Vagina (tissue), 2 donors: ENCODE results near the gene ODAD3.

Source experiments
- POLR2A ChIP-seq, 2 donors: fragments of 450-650 bp; IDR thresholded peaks; one replicate each; pipeline ENCODE4 v1.6.1; 2017; ENCODE audit warnings: antibody characterized with exemption in 2 of 2, mild to moderate bottlenecking in 2 of 2, moderate library complexity in 2 of 2
- POLR2AphosphoS5 ChIP-seq, 2 donors: sonication (generic); formaldehyde crosslinking; IDR thresholded peaks; one replicate each; pipeline ENCODE4 v1.9.0; 2017; ENCODE audit warnings: antibody characterized with exemption in 2 of 2, mild to moderate bottlenecking in 2 of 2, low read depth in 1 of 2; ENCODE audit not compliant: insufficient read depth in 1 of 2
- TF ChIP-seq, protein P1 (sequence below), 3 experiments: fragments of 450-650 bp in 2 of 3; fragments of 200-600 bp in 1 of 3; sonication (generic) in 1 of 3; IDR thresholded peaks; one replicate each; pipeline ENCODE4 v1.5.1; 2017 to 2019; ENCODE audit warnings: antibody characterized with exemption in 3 of 3, mild to moderate bottlenecking in 2 of 3, moderate library complexity in 2 of 3

DNA sequence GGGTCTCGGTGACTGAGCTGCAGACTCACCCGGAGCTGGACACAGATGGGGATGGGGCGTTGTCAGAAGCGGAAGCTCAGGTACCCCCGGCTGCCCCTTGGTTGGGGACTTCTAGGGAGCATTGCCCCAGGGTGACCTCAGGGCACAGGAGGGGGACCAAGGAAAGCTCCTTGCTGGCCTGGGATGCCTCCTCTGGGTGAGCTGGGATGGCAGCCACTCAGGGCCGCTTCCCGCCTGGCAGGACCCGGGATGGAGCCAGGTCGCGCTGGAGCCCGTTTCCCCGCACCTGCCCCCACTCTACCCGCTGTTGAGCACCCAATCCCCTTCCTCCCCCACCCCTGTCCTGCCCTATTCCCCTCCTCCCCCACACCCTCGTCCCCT is 11.3 kb upstream of the ODAD3 start:
- TF ChIP-seq, protein P1, sequence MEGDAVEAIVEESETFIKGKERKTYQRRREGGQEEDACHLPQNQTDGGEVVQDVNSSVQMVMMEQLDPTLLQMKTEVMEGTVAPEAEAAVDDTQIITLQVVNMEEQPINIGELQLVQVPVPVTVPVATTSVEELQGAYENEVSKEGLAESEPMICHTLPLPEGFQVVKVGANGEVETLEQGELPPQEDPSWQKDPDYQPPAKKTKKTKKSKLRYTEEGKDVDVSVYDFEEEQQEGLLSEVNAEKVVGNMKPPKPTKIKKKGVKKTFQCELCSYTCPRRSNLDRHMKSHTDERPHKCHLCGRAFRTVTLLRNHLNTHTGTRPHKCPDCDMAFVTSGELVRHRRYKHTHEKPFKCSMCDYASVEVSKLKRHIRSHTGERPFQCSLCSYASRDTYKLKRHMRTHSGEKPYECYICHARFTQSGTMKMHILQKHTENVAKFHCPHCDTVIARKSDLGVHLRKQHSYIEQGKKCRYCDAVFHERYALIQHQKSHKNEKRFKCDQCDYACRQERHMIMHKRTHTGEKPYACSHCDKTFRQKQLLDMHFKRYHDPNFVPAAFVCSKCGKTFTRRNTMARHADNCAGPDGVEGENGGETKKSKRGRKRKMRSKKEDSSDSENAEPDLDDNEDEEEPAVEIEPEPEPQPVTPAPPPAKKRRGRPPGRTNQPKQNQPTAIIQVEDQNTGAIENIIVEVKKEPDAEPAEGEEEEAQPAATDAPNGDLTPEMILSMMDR (IDR thresholded peaks at IDR 0.05), result no peak
- TF ChIP-seq POLR2AphosphoS5 (IDR thresholded peaks at IDR 0.05; ENCODE audit: insufficient read depth in 1 of 2, low read depth in 1 of 2), result no peak
- no peak for TF ChIP-seq POLR2A (IDR thresholded peaks at IDR 0.05)
